Neural crest cell (in vitro differentiated cells): ENCODE results near the gene IPO13. TPM values are rescaled to one million over a fixed set of nuclear protein-coding genes. Genes with fewer than 3 reads are reported as not detected.

Source experiments
- DNase-seq: peaks from one replicate; pipeline ENCODE4 v3.0.0; 2021; ENCODE audit warnings: low read depth, mixed read lengths, low spot score
- H3K27ac Mint-ChIP-seq: one replicate; pipeline ENCODE4 v1.8.0; 2021; ENCODE audit warnings: mild to moderate bottlenecking, mixed read lengths; ENCODE audit not compliant: unreplicated experiment
- H3K27me3 Mint-ChIP-seq: 2 replicates; pipeline ENCODE4 v1.8.0; 2021; ENCODE audit warnings: low read depth, mild to moderate bottlenecking, mixed read lengths
- H3K36me3 Mint-ChIP-seq: 2 replicates; pipeline ENCODE4 v1.8.0; 2021; ENCODE audit warnings: low read depth, mild to moderate bottlenecking, mixed read lengths
- H3K4me1 Mint-ChIP-seq: 2 replicates; pipeline ENCODE4 v1.8.0; 2021; ENCODE audit warnings: mixed read lengths
- H3K4me3 Mint-ChIP-seq: one replicate; pipeline ENCODE4 v1.8.0; 2021; ENCODE audit warnings: mild to moderate bottlenecking, mixed read lengths
- H3K9me3 Mint-ChIP-seq: 2 replicates; pipeline ENCODE4 v1.8.0; 2021; ENCODE audit warnings: mixed read lengths
- total RNA-seq: library from RNA; stranded (reverse); gene quantifications from 2 replicates; pipeline ENCODE4 v1.2.1, GENCODE V29; 2021
- TF ChIP-seq, protein P1 (sequence below): fragments of 200-600 bp; sonication (generic); conservative IDR thresholded peaks from 2 replicates; pipeline ENCODE4 v1.5.0; 2021; ENCODE audit warnings: antibody characterized with exemption, mild to moderate bottlenecking

IPO13 gene
- total RNA-seq, 1 donor from 2014 or later: 44.1 TPM

- Mint-ChIP-seq H3K4me1 (peaks cover 50% of the 10 kb centered on the region), H3K4me3 (no peak overlapping the region), H3K36me3 (no peaks in the 10 kb centered on the region), H3K27me3 (no peaks in the 10 kb centered on the region), H3K9me3 (no peaks in the 10 kb centered on the region), H3K27ac (peak overlapping the region; percentile 25)
- TF ChIP-seq, protein P1, sequence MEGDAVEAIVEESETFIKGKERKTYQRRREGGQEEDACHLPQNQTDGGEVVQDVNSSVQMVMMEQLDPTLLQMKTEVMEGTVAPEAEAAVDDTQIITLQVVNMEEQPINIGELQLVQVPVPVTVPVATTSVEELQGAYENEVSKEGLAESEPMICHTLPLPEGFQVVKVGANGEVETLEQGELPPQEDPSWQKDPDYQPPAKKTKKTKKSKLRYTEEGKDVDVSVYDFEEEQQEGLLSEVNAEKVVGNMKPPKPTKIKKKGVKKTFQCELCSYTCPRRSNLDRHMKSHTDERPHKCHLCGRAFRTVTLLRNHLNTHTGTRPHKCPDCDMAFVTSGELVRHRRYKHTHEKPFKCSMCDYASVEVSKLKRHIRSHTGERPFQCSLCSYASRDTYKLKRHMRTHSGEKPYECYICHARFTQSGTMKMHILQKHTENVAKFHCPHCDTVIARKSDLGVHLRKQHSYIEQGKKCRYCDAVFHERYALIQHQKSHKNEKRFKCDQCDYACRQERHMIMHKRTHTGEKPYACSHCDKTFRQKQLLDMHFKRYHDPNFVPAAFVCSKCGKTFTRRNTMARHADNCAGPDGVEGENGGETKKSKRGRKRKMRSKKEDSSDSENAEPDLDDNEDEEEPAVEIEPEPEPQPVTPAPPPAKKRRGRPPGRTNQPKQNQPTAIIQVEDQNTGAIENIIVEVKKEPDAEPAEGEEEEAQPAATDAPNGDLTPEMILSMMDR: no peak
- no peak for DNase-seq
These were observed 67.2 kb downstream of the IPO13 start for GRCh38 chr1:44013949-44014348.

DNA sequence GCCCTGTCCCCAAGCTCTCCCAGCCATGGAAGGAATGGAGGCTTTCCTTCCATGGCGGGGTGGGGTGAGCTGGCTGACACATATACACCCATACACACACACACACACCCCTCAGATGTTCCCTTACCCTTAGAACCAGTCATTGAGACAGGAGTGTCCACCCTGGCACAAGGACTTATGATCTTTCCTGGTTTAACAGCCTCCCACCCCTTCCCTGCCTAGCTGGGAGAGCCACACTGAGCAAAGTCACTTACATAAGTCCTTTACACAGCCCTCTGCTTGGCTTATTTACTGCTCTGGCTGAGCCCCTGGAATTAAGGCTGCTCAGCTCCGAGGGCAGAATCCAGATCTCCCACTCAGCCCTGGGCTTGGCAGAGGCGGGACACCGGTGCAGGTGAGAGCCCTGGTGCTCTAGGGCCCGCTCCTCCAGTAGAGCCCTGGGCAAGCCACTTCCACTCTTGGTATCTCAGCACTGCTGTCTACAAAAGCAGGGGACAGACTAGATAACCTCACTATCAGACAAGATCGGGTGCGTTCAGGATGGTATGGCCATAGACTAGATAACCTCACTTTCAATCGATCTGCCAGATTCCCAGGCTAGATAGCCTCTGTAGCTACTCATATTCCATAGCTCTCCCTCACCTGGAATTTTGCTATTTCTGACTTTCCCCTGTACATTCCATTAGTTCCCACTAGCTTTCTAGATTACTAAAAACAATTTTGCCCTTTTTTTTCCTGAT, 67.8 kb downstream of the IPO13 start:
- no peak overlapping the region for H3K4me3 Mint-ChIP-seq
- TF ChIP-seq, protein P1: no peak

DNA sequence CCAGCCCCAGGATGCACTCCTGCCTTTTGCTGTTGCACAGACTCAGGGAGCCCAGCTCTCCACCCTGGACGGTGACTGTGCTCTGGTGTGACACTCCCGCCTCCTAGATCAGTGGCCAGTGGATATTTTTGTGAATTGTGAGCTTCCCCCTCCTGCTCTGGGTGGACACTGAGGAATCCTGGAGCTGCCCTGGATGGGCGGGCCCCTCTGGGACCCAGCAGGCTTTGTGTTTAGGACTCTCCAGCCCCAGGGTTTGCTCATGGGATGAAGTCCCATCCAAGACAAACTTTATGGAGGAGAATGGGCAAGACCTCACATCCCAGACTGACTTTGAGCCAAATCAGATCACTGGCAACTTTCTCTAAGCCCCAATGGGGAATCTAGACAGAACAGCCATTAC, 68.5 kb downstream of the IPO13 start:
- Mint-ChIP-seq H3K36me3 (no peaks in the 10 kb centered on the region), H3K27ac (peak overlapping the region; percentile 43), H3K4me1 (peaks cover 56% of the 10 kb centered on the region), H3K9me3 (no peaks in the 10 kb centered on the region), H3K27me3 (no peaks in the 10 kb centered on the region), H3K4me3 (no peak overlapping the region)
- TF ChIP-seq, protein P1: no peak
- no peak for DNase-seq

More for the DNA sequence above, 67.8 kb downstream of the IPO13 start:
- no peak for DNase-seq
- peaks cover 50% of the 10 kb centered on the region for H3K4me1 Mint-ChIP-seq
- H3K27ac Mint-ChIP-seq: peak overlapping the region; percentile 47
- H3K36me3 Mint-ChIP-seq: no peaks in the 10 kb centered on the region
- H3K27me3 Mint-ChIP-seq: no peaks in the 10 kb centered on the region
- no peaks in the 10 kb centered on the region for H3K9me3 Mint-ChIP-seq

DNA sequence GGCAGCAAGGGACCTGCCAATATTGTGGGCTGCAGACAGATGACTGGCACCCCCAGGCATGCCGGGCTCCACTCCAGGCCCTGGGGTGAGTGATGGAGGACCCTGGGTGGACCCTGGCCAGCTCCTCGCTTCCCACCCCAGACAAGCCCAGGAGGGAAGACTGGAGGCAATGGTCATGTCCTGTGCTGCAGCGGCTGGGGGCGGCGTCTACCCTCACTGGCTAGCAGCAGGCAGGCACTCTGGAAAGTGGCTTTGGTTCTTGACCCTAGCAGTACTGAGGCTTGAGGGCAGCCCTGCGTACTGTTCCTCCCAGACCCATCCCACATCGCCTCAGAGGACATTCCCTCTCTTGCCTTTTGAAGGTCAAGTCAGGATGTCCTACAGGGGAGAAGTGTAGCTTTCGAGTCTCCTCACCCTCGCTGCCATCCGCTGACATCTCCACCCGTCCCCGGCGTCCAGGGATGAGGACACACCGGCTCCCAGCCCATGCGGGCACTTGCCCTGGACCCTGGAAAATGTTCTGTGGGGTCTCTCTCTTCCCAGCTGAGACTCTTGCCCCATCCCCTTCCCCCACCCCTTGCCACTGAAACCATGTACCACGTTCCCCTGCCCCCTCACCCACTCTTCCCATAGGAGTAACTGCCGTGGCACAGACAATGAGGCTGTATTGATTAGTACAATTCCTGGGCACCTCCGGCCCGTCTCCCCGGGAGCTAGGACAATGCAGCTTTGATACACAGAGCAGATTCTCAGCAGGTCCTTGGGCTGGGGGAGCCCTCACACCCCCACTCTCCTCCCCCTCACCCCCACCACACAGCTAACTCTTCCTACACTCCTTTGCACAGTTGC, 69.5 kb downstream of the IPO13 start:
- H3K4me1 Mint-ChIP-seq: peaks cover 56% of the 10 kb centered on the region
- H3K4me3 Mint-ChIP-seq: peak overlapping the region; percentile 68
- no peaks in the 10 kb centered on the region for H3K9me3 Mint-ChIP-seq
- TF ChIP-seq, protein P1: no peak
- DNase-seq: no peak
- no peaks in the 10 kb centered on the region for H3K27me3 Mint-ChIP-seq
- no peaks in the 10 kb centered on the region for H3K36me3 Mint-ChIP-seq
- peak overlapping the region; percentile 88 for H3K27ac Mint-ChIP-seq

GRCh38 chr1:44016890-44017400, 70.2 kb downstream of the IPO13 start:
- Mint-ChIP-seq H3K4me1 (peaks cover 49% of the 10 kb centered on the region), H3K4me3 (peak overlapping the region; percentile 68), H3K27ac (peak overlapping the region; percentile 88), H3K9me3 (no peaks in the 10 kb centered on the region), H3K36me3 (no peaks in the 10 kb centered on the region), H3K27me3 (no peaks in the 10 kb centered on the region)
- TF ChIP-seq, protein P1: no peak
- DNase-seq: no peak

Other genes starting within 250 kb of the IPO13 start
- 34.8 and 37.4 TPM in 2 replicates for gene ST3GAL3, start 239.4 kb upstream of the IPO13 start, total RNA-seq
- gene ARTN, start 13.1 kb upstream of the IPO13 start, total RNA-seq: 0.89 and 1.0 TPM in 2 replicates
- gene DPH2, start 23.1 kb downstream of the IPO13 start, total RNA-seq: 32.7 and 34.4 TPM in 2 replicates
- 125 and 129 TPM in 2 replicates for gene ATP6V0B, start 28.0 kb downstream of the IPO13 start, total RNA-seq
- 88.7 and 91.8 TPM in 2 replicates for gene B4GALT2, start 32.3 kb downstream of the IPO13 start, total RNA-seq
- gene CCDC24, start 44.6 kb downstream of the IPO13 start, total RNA-seq: 4.9 and 5.5 TPM in 2 replicates
- gene SLC6A9, start 84.5 kb downstream of the IPO13 start, total RNA-seq: 20.9 and 22.8 TPM in 2 replicates
- 0.34 TPM in 1 of 2 replicates, not detected in the other for gene KLF17, start 171.9 kb downstream of the IPO13 start, total RNA-seq
- not detected in 2 replicates for gene KLF18, start 194.7 kb downstream of the IPO13 start, total RNA-seq